ENCODE measurements around the gene UBL5. TPM values are rescaled to one million over a fixed set of nuclear protein-coding genes. Genes with fewer than 3 reads are reported as not detected.
"Not testable (repeated sequence)": the region's sequence is repeated elsewhere in the genome, so short reads cannot be mapped to it uniquely, and the experiment has no call there.

UBL5 gene
- 335 and 342 TPM in 2 replicates for total RNA-seq
- long read RNA-seq, transcript UBL5-202 (5 exons, 432 nt) = major isoform, 37 of 47 reads
- long read RNA-seq, partial matches to known transcripts = 3 of 47 reads
- long read RNA-seq, other reads (novel, unspliced or antisense) = 2 of 47 reads

DNA sequence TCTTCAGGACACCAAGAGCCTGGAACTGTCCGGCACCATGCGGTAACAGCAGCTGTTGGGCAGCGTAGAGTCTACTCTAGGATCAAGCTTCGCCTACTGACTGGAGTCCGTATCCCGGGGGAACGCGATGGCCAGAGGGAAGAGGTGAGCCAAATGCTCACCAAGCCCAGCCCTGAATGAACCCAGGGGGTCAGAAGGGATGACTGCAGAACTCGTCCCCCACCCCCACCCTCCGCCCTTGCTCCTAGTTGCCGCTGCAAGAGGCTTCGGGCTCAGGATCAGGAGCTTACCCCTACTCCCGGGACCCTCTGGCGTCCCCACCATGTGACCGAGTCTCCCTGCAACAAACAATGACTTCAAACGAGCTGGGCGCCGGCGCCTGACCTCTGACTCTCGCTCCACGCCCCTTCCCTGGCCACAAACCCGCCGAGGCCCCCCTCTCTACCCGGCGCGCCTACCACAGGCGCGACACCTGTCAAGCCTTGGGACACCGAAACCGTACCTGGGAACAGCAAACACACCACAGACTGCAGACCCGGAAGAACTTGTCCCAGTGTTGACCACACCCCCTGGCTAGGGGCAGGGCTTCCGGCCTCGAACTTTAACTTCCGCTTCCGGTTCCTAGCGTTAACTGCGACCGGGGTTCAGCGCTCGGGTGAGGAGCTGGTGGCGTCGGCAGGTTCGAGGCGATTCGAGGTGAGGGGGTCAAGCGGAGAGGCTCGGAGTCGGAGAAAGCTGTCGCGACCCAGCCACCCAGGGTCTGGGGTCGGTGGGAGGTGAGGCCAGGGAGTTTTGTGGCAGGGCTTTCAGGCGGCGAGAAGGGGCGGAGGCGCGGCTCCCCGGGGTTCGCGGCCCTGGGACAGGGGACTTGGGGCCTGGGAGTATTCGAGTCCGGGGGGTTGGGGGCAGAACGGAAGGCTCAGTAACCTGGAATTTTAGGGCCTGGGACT lies at the start of gene UBL5:
UBL5 (plus strand) TSS at position 630 of the 950 bp plus-strand sequence. CDS start 420 bp downstream, outside the sequence.
- peak; percentile 69 for DNase-seq (ENCODE audit: low spot score, unreplicated experiment)
- H3K27ac Mint-ChIP-seq = peak within 1 kb of the TSS; percentile 99
- H3K27me3 Mint-ChIP-seq = no peaks in the 10 kb centered on the region
- H3K4me3 Mint-ChIP-seq (ENCODE audit: low read depth) = peak within 1 kb of the TSS; percentile 100
- H3K4me1 Mint-ChIP-seq (ENCODE audit: low read depth) = peaks cover 20% of the 10 kb centered on the region
- TF ChIP-seq CTCF (IDR thresholded peaks at IDR 0.05; ENCODE audit: unreplicated experiment) = no peak
- H3K9me3 Mint-ChIP-seq (ENCODE audit: low read depth) = no peaks in the 10 kb centered on the region
- peaks cover 4% of the 10 kb centered on the region for H3K36me3 Mint-ChIP-seq (ENCODE audit: insufficient read depth)

GRCh38 chr19:9782338-9782737 lies 45.4 kb upstream of the UBL5 start:
- Mint-ChIP-seq H3K36me3 (ENCODE audit: insufficient read depth) (peaks cover 6% of the 10 kb centered on the region), H3K27me3 (no peaks in the 10 kb centered on the region), H3K9me3 (ENCODE audit: low read depth) (no peaks in the 10 kb centered on the region), H3K27ac (peak overlapping the region; percentile 74), H3K4me3 (ENCODE audit: low read depth) (no peak overlapping the region), H3K4me1 (ENCODE audit: low read depth) (peaks cover 9% of the 10 kb centered on the region)
- no peak for TF ChIP-seq CTCF (IDR thresholded peaks at IDR 0.05; ENCODE audit: unreplicated experiment)
- DNase-seq (ENCODE audit: low spot score, unreplicated experiment) = no peak

DNA sequence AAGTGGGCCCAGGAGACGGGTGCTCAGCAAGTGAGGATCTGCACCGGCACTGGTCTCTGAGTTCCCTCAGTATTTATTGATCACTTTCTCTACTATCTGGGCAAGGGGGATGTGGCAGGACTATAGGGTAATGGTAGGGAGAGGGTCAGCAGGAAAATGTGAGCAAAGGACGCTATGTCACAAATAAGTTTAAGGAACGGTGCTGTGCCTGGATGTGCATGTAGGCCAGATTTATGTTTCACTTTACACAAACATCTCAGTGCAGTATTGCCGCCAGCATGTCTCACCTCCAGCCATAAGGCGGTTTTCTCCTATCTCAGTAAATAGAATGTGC lies 43.6 kb upstream of the UBL5 start:
- H3K27me3 Mint-ChIP-seq; H3K9me3 Mint-ChIP-seq (ENCODE audit: low read depth); DNase-seq (ENCODE audit: low spot score, unreplicated experiment); H3K36me3 Mint-ChIP-seq (ENCODE audit: insufficient read depth): not testable (repeated sequence)
- H3K4me3 Mint-ChIP-seq (ENCODE audit: low read depth) = peak overlapping the region; percentile 89
- peaks cover 13% of the 10 kb centered on the region for H3K4me1 Mint-ChIP-seq (ENCODE audit: low read depth)
- peak overlapping the region; percentile 100 for H3K27ac Mint-ChIP-seq

- no peak for TF ChIP-seq CTCF (IDR thresholded peaks at IDR 0.05; ENCODE audit: unreplicated experiment)
- H3K36me3 Mint-ChIP-seq (ENCODE audit: insufficient read depth) = no peaks in the 10 kb centered on the region
- H3K27ac Mint-ChIP-seq = peak overlapping the region; percentile 100
- peak overlapping the region; percentile 89 for H3K4me3 Mint-ChIP-seq (ENCODE audit: low read depth)
- no peaks in the 10 kb centered on the region for H3K27me3 Mint-ChIP-seq
- H3K9me3 Mint-ChIP-seq (ENCODE audit: low read depth) = no peaks in the 10 kb centered on the region
- peak; percentile 96 for DNase-seq (ENCODE audit: low spot score, unreplicated experiment)
- peaks cover 25% of the 10 kb centered on the region for H3K4me1 Mint-ChIP-seq (ENCODE audit: low read depth)
These were observed 42.1 kb upstream of the UBL5 start for GRCh38 chr19:9785367-9786331.

GRCh38 chr19:9786342-9786741 lies 41.4 kb upstream of the UBL5 start:
- no peak for TF ChIP-seq CTCF (IDR thresholded peaks at IDR 0.05; ENCODE audit: unreplicated experiment)
- H3K27me3 Mint-ChIP-seq = no peaks in the 10 kb centered on the region
- peaks cover 25% of the 10 kb centered on the region for H3K4me1 Mint-ChIP-seq (ENCODE audit: low read depth)
- no peaks in the 10 kb centered on the region for H3K9me3 Mint-ChIP-seq (ENCODE audit: low read depth)
- no peak for DNase-seq (ENCODE audit: low spot score, unreplicated experiment)
- peak overlapping the region; percentile 84 for H3K4me3 Mint-ChIP-seq (ENCODE audit: low read depth)
- H3K36me3 Mint-ChIP-seq (ENCODE audit: insufficient read depth) = no peaks in the 10 kb centered on the region
- H3K27ac Mint-ChIP-seq = peak overlapping the region; percentile 97
